ENCODE measurements around the gene ERBB4.

DNA sequence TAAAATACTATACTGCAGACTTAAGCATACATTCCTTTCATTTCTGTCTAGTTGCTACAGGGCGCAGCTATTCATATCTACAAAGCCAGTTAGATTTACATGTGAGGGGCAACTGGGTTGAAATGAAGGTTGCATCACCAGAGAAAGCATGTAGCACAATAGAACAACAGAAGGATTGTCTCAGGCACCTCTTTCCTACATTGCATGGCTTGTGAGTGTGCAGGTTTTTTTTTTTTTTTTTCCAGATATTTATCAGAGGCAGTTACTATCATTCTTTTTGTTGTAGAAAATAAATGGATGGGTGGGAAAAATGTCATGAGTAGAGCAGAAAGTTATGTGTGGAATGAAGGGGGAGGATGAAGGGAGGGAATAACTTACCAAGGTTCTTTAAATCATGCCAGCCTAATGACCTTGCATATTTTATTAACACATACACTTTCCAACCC is 86.8 kb downstream of the ERBB4 start:
- no peak for TF ChIP-seq POLR2AphosphoS5 (IDR thresholded peaks at IDR 0.05)
- no peak for TF ChIP-seq POLR2A (IDR thresholded peaks at IDR 0.05)
